ENCODE data around the gene CAMTA1. TPM values are rescaled to one million over a fixed set of nuclear protein-coding genes. Genes with fewer than 3 reads are reported as not detected.

CAMTA1 gene
- total and polyA plus RNA-seq, 9 of the 15 experiments (the other 6 are each of a cell fraction or from before 2014, with no cell fraction given) = 43.9 to 161 (median 65.9) TPM

- TF ChIP-seq YY1 (IDR thresholded peaks at IDR 0.05; ENCODE audit: borderline replicate concordance in 1 of 3, control insufficient read depth in 1 of 3, extremely low read depth in 1 of 3, insufficient read depth in 3 of 3, insufficient read length in 1 of 3, insufficient replicate concordance in 2 of 3, low read depth in 1 of 3, low read length in 2 of 3) (peak in 1 of 3 experiments; percentile 58), XRCC3 (IDR thresholded peaks at IDR 0.05) (no peak), ETV1 (tag; conservative IDR thresholded peaks at IDR 0.05; ENCODE audit: low read depth) (no peak), ZNF75A (CRISPR knock-in tag; IDR thresholded peaks at IDR 0.05) (no peak), RHOXF2B (CRISPR knock-in tag; conservative IDR thresholded peaks at IDR 0.05) (no peak), ZNF280B (CRISPR knock-in tag; IDR thresholded peaks at IDR 0.05) (no peak), ZNF655 (CRISPR knock-in tag; IDR thresholded peaks at IDR 0.05) (no peak), DDX20 (tag; IDR thresholded peaks at IDR 0.05; ENCODE audit: low read depth) (no peak), ZNF217 (CRISPR knock-in tag; IDR thresholded peaks at IDR 0.05) (no peak), ELK1 (CRISPR knock-in tag; IDR thresholded peaks at IDR 0.05) (no peak), ZNF507 (tag; conservative IDR thresholded peaks at IDR 0.05) (no peak), TAF1 (IDR thresholded peaks at IDR 0.05; ENCODE audit: control insufficient read depth, extremely low read depth, insufficient read depth, low read length, severe bottlenecking) (no peak), ZBTB2 (IDR thresholded peaks at IDR 0.05) (peak; percentile 48; the same call in 1 of the 2 replicates), CHAMP1 (IDR thresholded peaks at IDR 0.05) (no peak; the same call in 1 of the 2 replicates), SMARCC2 (IDR thresholded peaks at IDR 0.05; ENCODE audit: low read depth) (no peak; the same call in 1 of the 2 replicates), KDM2B (CRISPR knock-in tag; IDR thresholded peaks at IDR 0.05) (no peak), USF2 (CRISPR knock-in tag; IDR thresholded peaks at IDR 0.05) (no peak)
These were observed 984.6 kb downstream of the CAMTA1 start (continued) for GRCh38 chr1:7769673-7770412.
